Stimulated activated CD8-positive, alpha-beta memory T cell treated with anti-CD3 and anti-CD28 coated beads, Interleukin-7, amount 100 ng/mL, for 4 hours (primary cell): ENCODE results near the gene SSNA1.

Experiments used
- DNase-seq, 2 donors: peaks; one replicate each; pipeline ENCODE4 v3.0.0-alpha.2; 2020; ENCODE audit warnings: low read depth in 2 of 2

SSNA1 gene

GRCh38 chr9:137184881-137185660, 3.4 kb upstream of the SSNA1 start:
- DNase-seq: no peak

- no peak for DNase-seq
These were observed 2.6 kb upstream of the SSNA1 start for GRCh38 chr9:137185921-137186320.

- no peak for DNase-seq
These were observed 2.1 kb upstream of the SSNA1 start for GRCh38 chr9:137186385-137186784.

GRCh38 chr9:137187386-137187785, 1.1 kb upstream of the SSNA1 start:
- DNase-seq: no peak

GRCh38 chr9:137188086-137188489, 388 bp upstream of the SSNA1 start:
- no peak for DNase-seq

- no peak for DNase-seq
These were observed 1.1 kb downstream of the SSNA1 start for GRCh38 chr9:137189297-137190295.

GRCh38 chr9:137190315-137190856, 1.9 kb downstream of the SSNA1 start:
- DNase-seq: no peak

- DNase-seq: no peak
These were observed 2.8 kb downstream of the SSNA1 start for GRCh38 chr9:137191245-137191644.

GRCh38 chr9:137191691-137192447, 3.4 kb downstream of the SSNA1 start:
- no peak for DNase-seq

GRCh38 chr9:137192448-137192780, 3.9 kb downstream of the SSNA1 start:
- no peak for DNase-seq

GRCh38 chr9:137192859-137193258, 4.4 kb downstream of the SSNA1 start:
- no peak for DNase-seq

GRCh38 chr9:137193771-137194170, 5.3 kb downstream of the SSNA1 start:
- no peak for DNase-seq

GRCh38 chr9:137194388-137194787, 5.9 kb downstream of the SSNA1 start:
- DNase-seq: no peak

- DNase-seq: no peak
These were observed 6.4 kb downstream of the SSNA1 start for GRCh38 chr9:137194909-137195308.

GRCh38 chr9:137195525-137196220, 7.2 kb downstream of the SSNA1 start:
- DNase-seq: no peak

- DNase-seq: no peak
These were observed 9.8 kb downstream of the SSNA1 start for GRCh38 chr9:137198051-137198901.

- no peak for DNase-seq
These were observed 10.4 kb downstream of the SSNA1 start for GRCh38 chr9:137198902-137199283.

GRCh38 chr9:137199411-137200121, 11.1 kb downstream of the SSNA1 start:
- DNase-seq: no peak
